Medulla oblongata (tissue), 1 donor: ENCODE measurements around the gene KLK10.

Experiments
- DNase-seq: peaks from one replicate; pipeline ENCODE4 v3.0.0-alpha.2; 2015; ENCODE audit errors: extremely low spot score

The KLK10 gene

GRCh38 chr19:51026554-51026831, 7.0 kb upstream of the KLK10 start, which contains the start of gene KLK11:
KLK11 (minus strand) TSS chr19:51026616; CDS start chr19:51025631, 985 bp downstream.
- no peak for DNase-seq

GRCh38 chr19:51025809-51026553, 6.5 kb upstream of the KLK10 start:
- no peak for DNase-seq

- no peak for DNase-seq
Observed at GRCh38 chr19:51025401-51025800, 5.9 kb upstream of the KLK10 start.

GRCh38 chr19:51024924-51025323, 5.4 kb upstream of the KLK10 start:
- no peak for DNase-seq

- no peak for DNase-seq
Observed at GRCh38 chr19:51023946-51024345, 4.4 kb upstream of the KLK10 start.

GRCh38 chr19:51022526-51022925, 3.0 kb upstream of the KLK10 start:
- DNase-seq: no peak

GRCh38 chr19:51020988-51021651, 1.6 kb upstream of the KLK10 start:
- peak; percentile 57 for DNase-seq

- DNase-seq: no peak
Observed at GRCh38 chr19:51018745-51019543, 565 bp downstream of the KLK10 start.

GRCh38 chr19:51016798-51017683, 2.5 kb downstream of the KLK10 start:
- DNase-seq: peak; percentile 70

GRCh38 chr19:51015691-51016267, 3.7 kb downstream of the KLK10 start:
- no peak for DNase-seq

GRCh38 chr19:51014242-51014641, 5.3 kb downstream of the KLK10 start:
- no peak for DNase-seq

GRCh38 chr19:51012661-51013190, 6.8 kb downstream of the KLK10 start:
- DNase-seq: no peak

GRCh38 chr19:51010066-51010795, 9.3 kb downstream of the KLK10 start:
- DNase-seq: no peak

GRCh38 chr19:51009061-51009891, 10.2 kb downstream of the KLK10 start:
- no peak for DNase-seq

- DNase-seq: no peak
Observed at GRCh38 chr19:51007488-51007887, 12.0 kb downstream of the KLK10 start.

- DNase-seq: no peak
Observed at GRCh38 chr19:51006406-51006805, 13.1 kb downstream of the KLK10 start.

GRCh38 chr19:51005248-51005647, 14.3 kb downstream of the KLK10 start:
- DNase-seq: no peak

- no peak for DNase-seq
Observed at GRCh38 chr19:51003316-51003715, 16.2 kb downstream of the KLK10 start.

GRCh38 chr19:51002542-51003311, 16.8 kb downstream of the KLK10 start:
- peak; percentile 13 for DNase-seq
